Activated naive CD4-positive, alpha-beta T cell treated with anti-CD3 and anti-CD28 coated beads for 36 hours (primary cell): ENCODE results near the gene GUCD1. TPM values are rescaled to one million over a fixed set of nuclear protein-coding genes. Genes with fewer than 3 reads are reported as not detected.

Experiments used
- CTCF ChIA-PET: fragments of 350-600 bp; sonication (Branson Sonifier 250); formaldehyde crosslinking; loops from one replicate; lab custom pipeline; 2021; ENCODE audit warnings: antibody characterized with exemption; lab: Charles Lee
- DNase-seq: peaks from one replicate; pipeline ENCODE4 v3.0.0-alpha.2; 2020
- H3K27ac Mint-ChIP-seq: one replicate; pipeline ENCODE4 v1.8.0; 2021; ENCODE audit warnings: mild to moderate bottlenecking, mixed read lengths
- H3K27me3 Mint-ChIP-seq: one replicate; pipeline ENCODE4 v1.8.0; 2021; ENCODE audit warnings: low read depth, mixed read lengths
- H3K36me3 Mint-ChIP-seq: one replicate; pipeline ENCODE4 v1.8.0; 2021; ENCODE audit warnings: low read depth, mixed read lengths
- H3K4me1 Mint-ChIP-seq: one replicate; pipeline ENCODE4 v1.8.0; 2021; ENCODE audit warnings: low read depth, mixed read lengths
- H3K4me3 Mint-ChIP-seq: one replicate; pipeline ENCODE4 v1.8.0; 2021; ENCODE audit warnings: mild to moderate bottlenecking, moderate library complexity, mixed read lengths
- H3K9me3 Mint-ChIP-seq: one replicate; pipeline ENCODE4 v1.8.0; 2021; ENCODE audit warnings: mixed read lengths
- intact Hi-C: fragments of 100-400 bp; cut with micrococcal nuclease; formaldehyde crosslinking; loops from one replicate; pipeline ENCODE4 v1.15.1; 2023
- total RNA-seq, 2 experiments: library from RNA; stranded (reverse); gene quantifications; one replicate each; pipeline ENCODE4 v1.2.3, GENCODE V29; 2021

The GUCD1 gene
- total RNA-seq, 2 experiments from 2014 or later, result 95.8 to 96.0 TPM

DNA sequence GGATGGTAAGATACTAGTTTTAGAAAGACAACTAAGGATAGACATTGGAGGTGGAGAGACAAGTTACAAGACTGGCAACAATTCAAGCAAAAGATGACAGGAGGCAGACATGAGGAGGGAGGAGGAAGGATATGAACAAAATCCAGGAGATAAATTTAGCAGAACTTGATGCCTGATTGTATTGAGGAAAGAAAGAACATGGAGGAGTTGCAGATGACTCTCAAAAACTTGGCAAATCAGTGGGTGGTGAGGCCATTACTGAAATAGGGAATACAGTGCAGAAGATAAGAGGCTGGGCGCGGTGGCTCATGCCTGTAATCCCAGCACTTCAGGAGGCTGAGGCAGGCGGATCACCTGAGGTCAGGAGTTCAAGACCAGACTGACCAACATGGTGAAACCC is 62.5 kb downstream of the GUCD1 start:
- Mint-ChIP-seq H3K27me3 (peaks cover 18% of the 10 kb centered on the region), H3K4me3 (no peak overlapping the region), H3K4me1 (no peaks in the 10 kb centered on the region)

More for the DNA sequence above, 62.5 kb downstream of the GUCD1 start:
- Mint-ChIP-seq H3K9me3 (no peaks in the 10 kb centered on the region), H3K36me3 (no peaks in the 10 kb centered on the region), H3K27ac (no peak overlapping the region)
- CTCF ChIA-PET, result interaction anchor here (1.1 kb wide), 1 partner anchor 70 kb away, joined by 4 read pairs; no protein-coding TSS in a partner anchor
- DNase-seq, result no peak
- intact Hi-C loops, result no loop called here

Other genes with a start within 250 kb of the GUCD1 start
- gene ADORA2A, start 127.5 kb downstream of the GUCD1 start, total RNA-seq, result 10 to 100 TPM; 37.6 to 38.0 TPM
- under 1 TPM in 1 of 2 experiments, not detected in 1; 0.10 TPM for gene UPB1, start 59.8 kb downstream of the GUCD1 start, total RNA-seq
- gene SNRPD3, start 861 bp upstream of the GUCD1 start, total RNA-seq, result 100 to 1,000 TPM; 158 to 166 TPM
- gene LRRC75B, start 37.9 kb upstream of the GUCD1 start, total RNA-seq, result under 1 TPM in 1 of 2 experiments, not detected in 1; 0.25 TPM
- 10 to 100 TPM; 15.5 to 16.1 TPM for gene GGT1, start 48.1 kb upstream of the GUCD1 start, total RNA-seq
- not detected for gene PIWIL3, start 219.6 kb upstream of the GUCD1 start, total RNA-seq